ENCODE data around the gene MTUS2.

- TF ChIP-seq, protein P1, sequence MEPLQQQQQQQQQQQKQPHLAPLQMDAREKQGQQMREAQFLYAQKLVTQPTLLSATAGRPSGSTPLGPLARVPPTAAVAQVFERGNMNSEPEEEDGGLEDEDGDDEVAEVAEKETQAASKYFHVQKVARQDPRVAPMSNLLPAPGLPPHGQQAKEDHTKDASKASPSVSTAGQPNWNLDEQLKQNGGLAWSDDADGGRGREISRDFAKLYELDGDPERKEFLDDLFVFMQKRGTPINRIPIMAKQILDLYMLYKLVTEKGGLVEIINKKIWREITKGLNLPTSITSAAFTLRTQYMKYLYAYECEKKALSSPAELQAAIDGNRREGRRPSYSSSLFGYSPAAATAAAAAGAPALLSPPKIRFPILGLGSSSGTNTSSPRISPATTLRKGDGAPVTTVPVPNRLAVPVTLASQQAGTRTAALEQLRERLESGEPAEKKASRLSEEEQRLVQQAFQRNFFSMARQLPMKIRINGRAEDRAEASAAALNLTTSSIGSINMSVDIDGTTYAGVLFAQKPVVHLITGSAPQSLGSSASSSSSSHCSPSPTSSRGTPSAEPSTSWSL (CRISPR knock-in tag; IDR thresholded peaks at IDR 0.05; ENCODE audit: borderline replicate concordance) = no peak
- TF ChIP-seq GABPA (tag; conservative IDR thresholded peaks at IDR 0.05; ENCODE audit: low read depth) = no peak
- no peak for TF ChIP-seq POLR2A (conservative IDR thresholded peaks at IDR 0.05)
Measured at GRCh38 chr13:29129616-29130015, 309.5 kb downstream of the MTUS2 start.

Measured in K562 (cell line).